HG02852 (cell line): Measurements from ENCODE around the gene CSPG4.
A peak's percentile ranks its signal among the peaks of the same experiment; 100 is the strongest.
"Not testable (repeated sequence)": the region's sequence is repeated elsewhere in the genome, so short reads cannot be mapped to it uniquely, and the experiment has no call there.

Experiments
- ATAC-seq: cut with Tn5 transposase; IDR thresholded peaks from one replicate; pipeline ENCODE4 v1.9.1; 2021; ENCODE audit warnings: mild to moderate bottlenecking, moderate library complexity; ENCODE audit not compliant: unreplicated experiment

Gene CSPG4, protein sequence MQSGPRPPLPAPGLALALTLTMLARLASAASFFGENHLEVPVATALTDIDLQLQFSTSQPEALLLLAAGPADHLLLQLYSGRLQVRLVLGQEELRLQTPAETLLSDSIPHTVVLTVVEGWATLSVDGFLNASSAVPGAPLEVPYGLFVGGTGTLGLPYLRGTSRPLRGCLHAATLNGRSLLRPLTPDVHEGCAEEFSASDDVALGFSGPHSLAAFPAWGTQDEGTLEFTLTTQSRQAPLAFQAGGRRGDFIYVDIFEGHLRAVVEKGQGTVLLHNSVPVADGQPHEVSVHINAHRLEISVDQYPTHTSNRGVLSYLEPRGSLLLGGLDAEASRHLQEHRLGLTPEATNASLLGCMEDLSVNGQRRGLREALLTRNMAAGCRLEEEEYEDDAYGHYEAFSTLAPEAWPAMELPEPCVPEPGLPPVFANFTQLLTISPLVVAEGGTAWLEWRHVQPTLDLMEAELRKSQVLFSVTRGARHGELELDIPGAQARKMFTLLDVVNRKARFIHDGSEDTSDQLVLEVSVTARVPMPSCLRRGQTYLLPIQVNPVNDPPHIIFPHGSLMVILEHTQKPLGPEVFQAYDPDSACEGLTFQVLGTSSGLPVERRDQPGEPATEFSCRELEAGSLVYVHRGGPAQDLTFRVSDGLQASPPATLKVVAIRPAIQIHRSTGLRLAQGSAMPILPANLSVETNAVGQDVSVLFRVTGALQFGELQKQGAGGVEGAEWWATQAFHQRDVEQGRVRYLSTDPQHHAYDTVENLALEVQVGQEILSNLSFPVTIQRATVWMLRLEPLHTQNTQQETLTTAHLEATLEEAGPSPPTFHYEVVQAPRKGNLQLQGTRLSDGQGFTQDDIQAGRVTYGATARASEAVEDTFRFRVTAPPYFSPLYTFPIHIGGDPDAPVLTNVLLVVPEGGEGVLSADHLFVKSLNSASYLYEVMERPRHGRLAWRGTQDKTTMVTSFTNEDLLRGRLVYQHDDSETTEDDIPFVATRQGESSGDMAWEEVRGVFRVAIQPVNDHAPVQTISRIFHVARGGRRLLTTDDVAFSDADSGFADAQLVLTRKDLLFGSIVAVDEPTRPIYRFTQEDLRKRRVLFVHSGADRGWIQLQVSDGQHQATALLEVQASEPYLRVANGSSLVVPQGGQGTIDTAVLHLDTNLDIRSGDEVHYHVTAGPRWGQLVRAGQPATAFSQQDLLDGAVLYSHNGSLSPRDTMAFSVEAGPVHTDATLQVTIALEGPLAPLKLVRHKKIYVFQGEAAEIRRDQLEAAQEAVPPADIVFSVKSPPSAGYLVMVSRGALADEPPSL (N-terminal part only)

DNA sequence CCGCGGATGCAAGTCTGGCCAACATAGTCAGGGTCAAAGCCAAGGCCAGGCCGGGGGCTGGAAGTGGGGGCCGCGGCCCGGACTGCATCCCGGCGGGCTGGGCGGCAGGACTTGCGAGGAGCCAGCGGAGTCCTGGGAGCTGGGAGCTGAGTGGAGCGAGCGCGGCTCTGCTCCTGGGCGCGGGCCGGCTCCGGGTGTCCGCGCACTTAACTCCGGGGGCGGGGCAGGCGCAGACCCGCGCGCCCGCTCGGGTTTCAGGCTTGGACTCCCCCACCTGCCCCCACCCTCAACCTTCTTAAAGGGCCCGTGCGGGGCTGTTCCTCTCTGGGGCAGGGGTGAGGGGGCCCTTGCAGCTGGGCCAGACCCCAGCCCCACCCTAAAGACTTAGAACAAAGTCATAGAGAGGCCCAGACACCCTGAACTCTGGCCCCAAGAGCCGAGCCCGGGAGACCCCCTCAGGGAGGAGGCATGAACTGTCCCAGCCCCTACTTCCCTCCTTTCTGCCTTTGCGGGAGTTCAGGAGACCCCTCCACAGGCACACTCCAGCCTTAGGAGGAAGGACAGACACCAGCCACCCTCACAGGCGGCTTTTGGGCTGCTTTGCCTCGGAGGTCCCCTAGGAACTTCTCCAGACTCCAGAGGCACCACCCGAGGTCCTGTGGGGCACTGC, at the start of gene CSPG4:
Gene CSPG4, minus strand, starts transcription at position 181 of the 670 bp plus-strand sequence. Its CDS starts 93 bp downstream, at position 88.
- ATAC-seq, result no peak

DNA sequence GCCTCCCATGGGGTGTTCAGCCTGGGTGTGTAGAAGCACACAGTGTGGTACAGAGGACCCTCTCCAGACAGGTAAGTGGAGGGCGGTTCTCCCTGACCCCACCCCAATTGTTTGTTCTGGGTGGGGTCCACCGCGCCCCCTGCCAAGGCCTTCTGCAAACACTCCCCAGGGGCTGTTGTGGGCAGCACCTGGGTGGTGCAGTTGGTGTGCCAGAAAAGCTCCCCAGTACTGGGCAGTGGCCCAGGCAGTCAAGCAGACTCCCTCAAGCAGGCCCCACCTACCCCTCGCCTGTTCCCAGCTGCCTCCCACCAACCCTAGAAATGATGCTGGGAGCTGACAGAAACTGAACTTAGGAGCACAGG, 49.7 kb upstream of the CSPG4 start:
- ATAC-seq, result not testable (repeated sequence)

DNA sequence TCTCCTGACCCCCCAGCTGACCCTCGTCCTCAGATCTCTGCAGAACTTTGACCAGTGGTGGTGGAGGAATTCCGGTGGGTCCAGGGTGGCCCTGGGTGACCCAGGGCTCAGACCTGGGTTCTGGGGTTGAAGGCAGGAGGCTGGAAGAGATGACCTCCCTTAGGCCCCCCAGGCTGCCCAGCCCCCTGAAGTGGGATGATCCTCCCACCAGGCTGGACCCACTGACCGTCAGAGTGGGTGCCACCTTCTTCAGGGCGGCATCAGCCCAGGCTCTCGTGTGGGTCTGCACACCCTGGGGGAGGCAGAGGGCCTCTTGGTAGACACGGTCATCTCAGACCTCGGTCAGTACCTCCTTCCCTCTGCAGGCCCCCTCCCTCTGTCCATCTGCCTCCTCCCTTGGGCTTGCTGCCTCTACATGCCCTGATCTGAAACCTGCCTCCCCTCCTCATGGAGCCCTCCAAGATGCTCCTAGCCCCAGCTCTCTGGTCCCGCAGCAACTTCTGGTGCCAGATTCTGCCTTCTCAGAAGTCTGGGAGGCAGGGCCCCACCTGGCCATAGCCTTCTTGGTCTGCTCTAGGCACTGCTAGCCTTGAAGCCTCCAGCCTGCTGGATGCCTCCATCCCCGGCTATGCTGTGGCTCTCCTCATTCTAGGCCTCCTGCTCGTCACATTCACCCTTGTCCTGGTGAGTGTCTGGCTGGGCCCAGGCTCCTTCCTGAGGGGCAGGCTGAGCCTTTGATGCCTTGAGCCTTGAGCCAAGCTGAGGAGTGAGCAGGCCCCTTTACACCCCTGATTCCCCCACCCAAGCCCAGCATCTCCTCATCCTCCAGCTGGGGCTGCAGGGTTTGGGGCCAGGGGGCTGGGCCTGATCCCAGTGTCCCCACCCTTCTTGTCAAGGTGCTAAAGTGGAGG, 49.1 kb upstream of the CSPG4 start:
- no peak for ATAC-seq

DNA sequence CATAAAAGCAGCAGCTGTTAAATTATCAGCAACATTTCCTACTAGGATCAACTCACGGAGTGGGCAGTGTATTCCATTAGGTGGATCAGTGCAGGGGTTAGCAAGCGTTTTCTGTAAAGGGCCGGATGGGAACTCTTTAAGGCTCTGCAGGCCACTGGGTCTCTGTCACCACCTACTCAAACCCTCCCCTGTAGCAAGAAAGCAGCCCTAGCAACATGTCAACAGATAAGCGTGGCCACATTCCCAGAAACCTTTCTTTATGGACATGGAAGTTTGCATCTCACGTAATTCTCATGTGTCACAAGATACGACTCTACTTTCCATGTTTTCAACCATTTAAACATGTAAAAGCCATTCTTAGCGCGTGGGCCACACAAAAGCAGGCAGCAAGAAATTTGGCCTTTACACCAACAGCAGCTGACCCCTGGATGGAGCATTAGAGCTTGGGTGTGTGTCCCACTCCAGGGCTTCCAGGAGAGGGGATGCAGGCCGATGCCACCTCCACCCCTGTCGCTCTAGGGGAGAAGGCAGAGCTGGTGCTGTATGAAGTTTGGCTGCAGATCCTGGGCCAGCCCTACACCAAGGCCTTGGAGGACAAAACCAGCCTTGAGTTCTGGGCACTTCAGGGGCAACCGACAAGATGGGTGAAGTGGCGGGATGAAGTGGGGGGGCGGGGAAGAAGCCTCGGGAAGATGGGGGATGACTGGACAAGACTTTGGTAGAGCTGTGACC, 48.2 kb upstream of the CSPG4 start:
- no peak for ATAC-seq

DNA sequence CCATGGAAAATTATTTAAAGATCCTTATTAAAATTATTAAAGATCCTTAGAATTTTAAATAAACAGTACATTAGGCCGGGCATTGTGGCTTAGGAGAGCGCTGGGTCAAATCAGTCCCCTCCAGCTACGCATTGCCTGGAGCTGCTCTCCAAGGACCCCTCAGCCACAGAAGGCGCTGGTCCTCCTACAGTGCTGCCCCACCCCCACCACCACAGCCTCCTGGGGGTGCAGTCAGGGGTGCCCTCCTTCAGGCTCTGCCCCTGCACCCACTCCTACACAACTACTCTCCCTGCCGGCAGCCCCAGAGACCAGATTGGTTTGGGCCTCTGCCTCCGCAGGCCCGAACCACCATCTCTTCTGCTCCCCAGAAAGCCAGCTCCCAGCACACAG, 47.5 kb upstream of the CSPG4 start:
- ATAC-seq, result not testable (repeated sequence)

DNA sequence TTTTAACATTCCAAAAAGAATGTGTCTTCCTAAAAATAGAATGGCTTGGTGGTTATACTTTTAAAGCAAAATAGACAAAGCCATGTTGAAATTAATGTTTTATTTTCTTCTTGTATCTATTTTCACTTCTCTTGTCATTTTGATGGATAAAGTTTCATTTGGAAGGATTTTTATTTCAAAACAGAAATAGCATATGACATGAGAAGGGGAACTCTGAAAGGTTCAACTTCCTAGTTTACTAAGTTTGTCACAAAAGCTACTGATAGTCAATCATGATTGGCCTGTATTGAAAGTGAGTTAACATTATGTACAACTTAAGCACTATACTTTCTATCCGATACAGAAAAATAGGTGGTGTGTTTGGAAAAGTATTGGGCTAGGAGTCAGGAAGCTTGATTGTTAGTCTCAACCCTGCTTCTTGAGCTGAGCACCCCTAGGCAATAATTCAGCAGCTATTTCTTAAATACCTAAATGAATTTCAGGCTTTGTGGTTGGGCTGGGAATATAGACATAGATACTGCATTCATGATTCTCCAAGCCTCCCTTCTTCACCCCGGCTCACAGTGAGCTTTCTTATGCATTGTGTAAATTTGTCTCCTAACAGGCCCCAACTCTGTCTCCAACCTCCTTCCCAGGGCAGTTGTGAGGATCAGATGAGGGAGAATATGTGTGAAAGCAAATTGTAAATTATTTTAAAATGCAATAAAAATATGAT, 46.9 kb upstream of the CSPG4 start:
- no peak for ATAC-seq

DNA sequence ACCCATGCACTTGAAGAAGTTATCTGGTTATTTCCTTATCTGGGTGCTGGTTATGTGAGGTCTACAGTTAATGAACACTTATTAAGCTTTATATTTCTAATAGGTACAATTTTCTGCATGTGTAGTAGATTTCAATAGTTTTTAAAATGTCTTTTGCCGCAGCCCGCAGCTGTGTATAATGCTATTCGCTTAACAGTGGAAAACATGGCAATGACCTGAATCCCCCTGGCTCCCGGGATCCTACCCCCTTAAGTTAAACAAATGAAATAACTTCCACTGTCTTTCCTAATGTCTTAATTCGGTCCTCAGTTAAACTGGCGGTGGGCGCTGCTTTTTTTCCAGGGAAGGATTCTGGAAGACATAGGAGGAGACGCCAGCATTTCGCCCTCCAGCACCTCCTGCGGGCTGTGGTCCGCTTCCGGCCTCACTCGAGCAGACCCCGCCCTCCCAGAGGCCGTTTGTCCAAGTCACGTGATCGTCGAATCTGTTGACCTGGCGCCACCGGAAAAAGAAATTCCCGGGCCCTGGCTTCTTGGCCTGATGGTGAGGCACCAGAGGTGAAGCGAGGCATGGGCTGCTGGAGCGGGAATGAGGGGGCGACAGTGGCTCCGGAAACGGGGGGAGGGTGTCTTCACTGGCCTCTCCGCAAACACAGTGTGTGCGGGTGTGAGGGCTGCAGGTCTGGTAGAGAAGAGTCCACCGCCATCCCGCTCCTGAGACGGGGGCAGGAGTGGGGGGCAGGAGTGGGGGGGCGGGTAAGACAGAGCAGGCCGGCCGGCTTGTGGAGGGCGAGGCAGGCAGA, 45.6 kb upstream of the CSPG4 start:
- peak; percentile 75 for ATAC-seq

DNA sequence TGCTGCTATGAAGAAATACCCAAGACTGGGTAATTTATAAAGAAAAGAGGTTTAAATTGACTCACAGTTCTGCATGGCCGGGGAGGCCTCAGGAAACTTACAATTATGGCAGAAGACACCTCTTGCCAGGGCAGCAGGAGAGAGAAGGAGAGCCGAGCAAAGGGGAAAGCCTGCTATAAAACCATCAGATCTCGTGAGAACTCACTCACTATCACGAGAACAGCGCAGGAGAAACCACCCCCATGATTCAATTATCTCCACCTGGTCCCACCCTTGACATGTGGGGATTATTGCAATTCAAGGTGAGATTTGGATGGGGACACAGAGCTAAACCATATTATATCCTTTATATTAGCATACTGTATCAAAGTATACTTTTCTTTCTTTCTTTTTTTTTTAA, 42.2 kb upstream of the CSPG4 start:
- not testable (repeated sequence) for ATAC-seq

DNA sequence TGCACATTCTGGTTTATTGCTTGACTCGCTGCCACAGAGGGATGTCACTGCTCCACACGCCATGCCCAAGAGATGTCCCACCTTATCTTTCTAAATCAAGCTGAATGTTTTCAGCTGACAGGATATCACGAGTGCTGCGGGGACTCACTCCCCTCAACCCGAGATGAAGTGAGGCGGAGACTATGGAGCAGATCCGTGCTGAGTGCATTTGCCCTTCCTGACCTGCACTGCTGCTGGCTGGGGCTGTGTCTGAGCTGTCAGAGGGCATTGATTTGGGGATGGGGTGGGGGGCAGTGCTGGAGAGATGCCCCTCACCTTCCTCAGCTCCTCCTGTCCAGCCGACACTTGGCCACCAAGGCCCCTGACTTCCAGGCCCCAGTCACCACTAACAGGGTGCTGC, 40.5 kb upstream of the CSPG4 start:
- ATAC-seq, result no peak

DNA sequence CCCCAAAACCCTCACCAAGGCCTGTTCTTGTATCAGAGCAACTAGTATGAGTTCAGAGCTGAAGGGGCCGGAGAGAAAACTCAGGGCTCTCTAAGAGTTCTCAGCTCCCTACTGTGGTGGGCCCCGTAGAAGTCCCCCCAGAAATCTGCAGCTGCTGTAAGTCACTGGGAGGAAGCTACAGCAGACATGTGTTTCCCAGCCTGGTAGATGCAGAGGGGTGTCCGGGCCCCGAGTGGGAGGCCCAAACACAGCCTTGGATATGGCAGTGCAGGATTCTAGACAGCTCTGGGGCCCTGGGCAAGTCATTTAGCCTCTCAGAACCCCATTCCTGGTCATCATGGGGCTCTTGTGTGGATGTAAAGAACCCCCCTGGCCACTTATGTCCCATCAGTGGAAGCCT, 39.2 kb upstream of the CSPG4 start:
- no peak for ATAC-seq

DNA sequence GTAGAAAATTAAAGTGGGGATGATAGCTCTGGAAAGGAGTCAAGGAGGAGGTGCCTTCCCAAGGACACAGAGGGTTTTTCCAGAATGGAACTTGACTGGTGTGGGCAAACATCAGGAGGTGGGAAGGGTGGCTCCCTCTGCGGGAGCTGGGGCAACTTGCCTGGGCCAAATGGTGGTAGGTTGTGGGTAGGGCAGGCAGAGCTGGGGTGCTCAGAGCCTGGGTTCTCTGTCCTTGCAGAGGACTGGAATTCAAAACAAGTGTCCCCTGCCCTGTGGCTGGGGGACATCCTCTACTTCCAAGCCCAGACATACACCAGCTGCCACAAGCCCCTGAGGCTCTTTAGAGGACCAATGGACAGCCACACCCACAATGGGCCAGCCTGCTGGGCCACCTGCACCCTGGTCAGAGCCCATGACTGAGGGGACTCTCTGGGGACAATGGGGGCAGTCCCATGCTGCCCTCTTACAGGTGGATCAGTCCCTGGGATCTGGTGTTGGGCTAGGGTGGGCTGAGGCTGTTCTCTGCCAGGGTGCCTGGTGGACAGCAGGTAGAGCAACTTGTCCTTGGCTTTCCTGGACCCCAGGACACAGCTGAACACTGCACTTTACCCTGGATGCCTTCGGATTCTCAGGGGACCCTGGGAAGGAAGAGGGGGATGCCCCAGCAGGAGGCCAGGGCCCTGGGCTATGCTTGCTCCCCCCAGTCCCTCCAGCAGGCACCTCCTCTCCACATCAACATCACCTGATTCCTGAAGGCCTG, 38.6 kb upstream of the CSPG4 start:
- no peak for ATAC-seq

DNA sequence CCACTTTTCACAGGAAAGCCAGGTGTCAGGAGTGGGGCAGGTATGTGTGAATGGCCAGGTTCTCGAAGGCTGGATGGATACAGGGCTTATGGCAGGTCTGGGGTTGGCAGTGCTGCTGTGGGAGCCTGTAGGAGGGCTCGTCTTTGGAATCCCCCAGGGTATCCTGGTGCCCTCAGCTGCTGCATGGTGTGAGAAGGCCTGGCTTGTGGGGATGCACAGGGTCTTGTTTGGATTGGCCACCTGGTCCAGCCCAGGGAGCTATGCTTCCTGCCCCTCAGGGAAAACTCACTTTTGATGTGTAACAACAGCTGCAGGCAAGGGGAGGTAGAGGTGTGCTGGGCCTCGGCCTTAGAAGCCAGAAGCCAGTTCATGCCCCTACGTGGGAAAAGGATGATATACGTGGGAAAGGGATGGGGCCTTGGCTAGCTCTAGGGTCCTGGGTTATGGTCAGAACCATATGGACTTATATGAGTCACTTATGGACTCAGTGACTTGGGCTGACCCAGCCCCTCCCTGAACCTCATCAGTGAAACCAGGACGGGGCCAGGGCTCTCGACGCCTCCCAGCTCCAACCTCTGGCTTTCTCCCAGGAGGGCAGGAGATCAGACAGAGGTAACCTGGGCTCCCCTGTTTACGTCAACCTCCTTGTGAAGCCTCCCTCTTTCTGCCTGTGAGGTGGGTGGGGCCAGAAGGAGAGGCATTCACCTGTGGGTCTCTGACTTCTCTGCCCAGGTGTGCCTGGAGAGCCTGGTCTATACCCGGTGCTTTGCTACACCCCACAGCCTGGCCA, 37.8 kb upstream of the CSPG4 start:
- ATAC-seq, result no peak

DNA sequence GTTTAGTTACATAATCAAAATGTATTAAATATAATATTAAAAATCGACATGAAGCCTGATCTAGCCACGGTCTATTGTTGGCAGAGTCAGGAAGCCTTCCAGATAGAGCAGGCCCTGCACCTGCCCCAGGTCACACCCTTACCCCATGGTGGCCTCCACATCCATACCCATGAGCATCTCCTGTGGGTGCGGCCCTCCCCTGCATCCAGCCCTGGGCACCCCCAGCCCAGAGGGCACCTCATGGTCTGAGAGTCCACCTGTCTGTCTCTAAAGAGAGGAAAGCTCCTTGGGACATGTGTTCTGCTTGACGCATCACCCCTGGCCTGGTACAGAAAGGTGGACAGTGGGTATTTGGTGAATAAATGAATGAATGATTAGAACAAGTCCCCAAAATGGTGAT, 37.2 kb upstream of the CSPG4 start:
- ATAC-seq, result no peak

DNA sequence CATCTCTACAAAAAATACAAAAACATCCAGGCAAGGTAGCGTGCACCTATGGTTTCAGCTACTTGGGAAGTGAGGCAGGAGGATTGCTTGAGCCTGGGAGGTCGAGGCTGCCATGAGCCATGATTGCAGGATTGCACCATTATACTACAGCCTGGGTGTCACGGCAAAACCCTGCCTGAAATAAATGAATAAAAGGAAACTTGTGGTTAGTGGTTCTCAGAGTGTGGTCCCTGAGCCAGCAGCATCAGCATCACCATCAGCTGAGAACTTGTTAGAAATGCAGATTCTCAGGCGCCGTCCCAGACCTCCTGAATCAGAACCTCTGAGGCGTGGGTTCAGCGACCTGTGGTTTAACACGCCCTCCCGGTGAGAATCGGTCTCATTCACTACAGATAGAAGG, 36.2 kb upstream of the CSPG4 start:
- ATAC-seq, result not testable (repeated sequence)

DNA sequence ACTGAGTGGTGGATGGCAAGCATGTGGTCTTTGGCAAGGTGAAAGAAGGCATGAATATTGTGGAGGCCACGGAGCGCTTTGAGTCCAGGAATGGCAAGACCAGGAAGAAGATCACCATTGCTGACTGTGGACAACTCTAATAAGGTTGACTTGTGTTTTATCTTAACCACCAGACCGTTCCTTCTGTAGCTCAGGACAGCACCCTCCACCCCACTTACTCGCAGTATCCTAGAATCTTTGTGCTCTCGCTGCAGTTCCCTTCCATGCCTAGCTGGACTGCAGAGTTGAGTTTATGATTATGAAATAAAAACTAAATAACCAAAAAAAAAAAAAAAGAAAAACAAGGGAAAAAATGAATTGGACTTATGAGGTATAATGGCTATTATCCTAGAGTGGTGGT, 34.5 kb upstream of the CSPG4 start:
- ATAC-seq, result not testable (repeated sequence)

DNA sequence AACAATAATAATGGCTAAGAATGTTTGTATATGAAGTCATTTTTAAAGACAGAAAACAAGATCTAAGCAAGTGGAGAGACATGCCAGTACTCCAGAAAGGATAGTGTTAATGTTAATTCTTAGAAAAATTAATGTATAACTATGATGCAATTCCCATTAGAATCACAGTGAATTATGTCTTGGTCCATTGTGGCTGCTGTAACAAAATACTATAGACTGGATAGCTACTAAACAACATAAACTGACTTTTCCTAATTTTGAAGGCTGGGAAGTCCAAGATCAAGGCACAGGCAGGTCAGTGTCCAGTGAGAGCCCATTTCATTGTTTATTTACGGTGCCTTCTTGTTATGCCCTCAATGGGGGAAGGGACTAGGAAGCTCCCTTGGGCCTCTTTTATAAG, 32.7 kb upstream of the CSPG4 start:
- ATAC-seq, result no peak
